Activated naive CD8-positive, alpha-beta T cell treated with anti-CD3 and anti-CD28 coated beads for 36 hours (primary cell): ENCODE measurements around the gene SST. TPM values are rescaled to one million over a fixed set of nuclear protein-coding genes. Genes with fewer than 3 reads are reported as not detected.
"Not testable (repeated sequence)": the region's sequence is repeated elsewhere in the genome, so short reads cannot be mapped to it uniquely, and the experiment has no call there.

Experiments
- DNase-seq: peaks from one replicate; pipeline ENCODE4 v3.0.0; 2021
- H3K27ac Mint-ChIP-seq: one replicate; pipeline ENCODE4 v1.8.0; 2022; ENCODE audit warnings: mild to moderate bottlenecking, moderate library complexity, mixed read lengths
- H3K27me3 Mint-ChIP-seq: one replicate; pipeline ENCODE4 v1.8.0; 2022; ENCODE audit warnings: mild to moderate bottlenecking, mixed read lengths
- H3K36me3 Mint-ChIP-seq: one replicate; pipeline ENCODE4 v1.8.0; 2021; ENCODE audit warnings: mild to moderate bottlenecking, mixed read lengths
- H3K4me1 Mint-ChIP-seq: one replicate; pipeline ENCODE4 v1.8.0; 2021; ENCODE audit warnings: mixed read lengths
- H3K4me3 Mint-ChIP-seq: one replicate; pipeline ENCODE4 v1.8.0; 2022; ENCODE audit warnings: mild to moderate bottlenecking, moderate library complexity, mixed read lengths
- H3K9me3 Mint-ChIP-seq: one replicate; pipeline ENCODE4 v1.8.0; 2022; ENCODE audit warnings: mixed read lengths
- total RNA-seq, 2 experiments: library from RNA; stranded (reverse); gene quantifications; one replicate each; pipeline ENCODE4 v1.2.3, GENCODE V29; 2021

The SST gene
- total RNA-seq, 2 experiments from 2014 or later = not detected

GRCh38 chr3:187665010-187665409, 5.2 kb downstream of the SST start:
- H3K36me3 Mint-ChIP-seq = no peaks in the 10 kb centered on the region
- H3K4me1 Mint-ChIP-seq = peaks cover 14% of the 10 kb centered on the region
- DNase-seq = no peak
- H3K27me3 Mint-ChIP-seq = peaks cover 61% of the 10 kb centered on the region
- no peak overlapping the region for H3K27ac Mint-ChIP-seq
- H3K9me3 Mint-ChIP-seq = no peaks in the 10 kb centered on the region
- H3K4me3 Mint-ChIP-seq = no peak overlapping the region

GRCh38 chr3:187662848-187663409, 7.3 kb downstream of the SST start:
- H3K36me3 Mint-ChIP-seq = no peaks in the 10 kb centered on the region
- no peaks in the 10 kb centered on the region for H3K9me3 Mint-ChIP-seq
- no peak for DNase-seq
- H3K27me3 Mint-ChIP-seq = peaks cover 49% of the 10 kb centered on the region
- no peak overlapping the region for H3K4me3 Mint-ChIP-seq
- H3K4me1 Mint-ChIP-seq = peaks cover 14% of the 10 kb centered on the region
- no peak overlapping the region for H3K27ac Mint-ChIP-seq

GRCh38 chr3:187661267-187661666, 8.9 kb downstream of the SST start:
- Mint-ChIP-seq H3K27me3 (peaks cover 48% of the 10 kb centered on the region), H3K27ac (no peak overlapping the region), H3K9me3 (no peaks in the 10 kb centered on the region), H3K36me3 (no peaks in the 10 kb centered on the region), H3K4me3 (no peak overlapping the region), H3K4me1 (peaks cover 14% of the 10 kb centered on the region)
- DNase-seq = no peak

- no peaks in the 10 kb centered on the region for H3K36me3 Mint-ChIP-seq
- H3K4me1 Mint-ChIP-seq = peaks cover 2% of the 10 kb centered on the region
- no peaks in the 10 kb centered on the region for H3K9me3 Mint-ChIP-seq
- no peak overlapping the region for H3K27ac Mint-ChIP-seq
- DNase-seq = no peak
- no peak overlapping the region for H3K4me3 Mint-ChIP-seq
- H3K27me3 Mint-ChIP-seq = peaks cover 62% of the 10 kb centered on the region
Measured at GRCh38 chr3:187651282-187651681, 18.9 kb downstream of the SST start.

GRCh38 chr3:187648177-187648576, 22.0 kb downstream of the SST start:
- no peak overlapping the region for H3K27ac Mint-ChIP-seq
- no peaks in the 10 kb centered on the region for H3K36me3 Mint-ChIP-seq
- H3K27me3 Mint-ChIP-seq = peaks cover 56% of the 10 kb centered on the region
- no peaks in the 10 kb centered on the region for H3K9me3 Mint-ChIP-seq
- no peak overlapping the region for H3K4me3 Mint-ChIP-seq
- peaks cover 2% of the 10 kb centered on the region for H3K4me1 Mint-ChIP-seq
- no peak for DNase-seq

- no peak for DNase-seq
- Mint-ChIP-seq H3K27ac (no peak overlapping the region), H3K36me3 (no peaks in the 10 kb centered on the region), H3K4me1 (peaks cover 2% of the 10 kb centered on the region), H3K27me3 (peaks cover 49% of the 10 kb centered on the region), H3K4me3 (no peak overlapping the region), H3K9me3 (no peaks in the 10 kb centered on the region)
Measured at GRCh38 chr3:187646906-187647660, 23.1 kb downstream of the SST start.

GRCh38 chr3:187645379-187645778, 24.8 kb downstream of the SST start:
- H3K27ac Mint-ChIP-seq, H3K36me3 Mint-ChIP-seq, H3K9me3 Mint-ChIP-seq, DNase-seq, H3K4me3 Mint-ChIP-seq, H3K4me1 Mint-ChIP-seq: not testable (repeated sequence)
- peaks cover 43% of the 10 kb centered on the region for H3K27me3 Mint-ChIP-seq

- no peaks in the 10 kb centered on the region for H3K4me1 Mint-ChIP-seq
- H3K9me3 Mint-ChIP-seq = no peaks in the 10 kb centered on the region
- H3K4me3 Mint-ChIP-seq = no peak overlapping the region
- peaks cover 34% of the 10 kb centered on the region for H3K27me3 Mint-ChIP-seq
- no peaks in the 10 kb centered on the region for H3K36me3 Mint-ChIP-seq
- no peak overlapping the region for H3K27ac Mint-ChIP-seq
- DNase-seq = no peak
Measured at GRCh38 chr3:187642861-187643260, 27.3 kb downstream of the SST start.

GRCh38 chr3:187641320-187642016, 28.7 kb downstream of the SST start:
- H3K27me3 Mint-ChIP-seq = peaks cover 31% of the 10 kb centered on the region
- no peaks in the 10 kb centered on the region for H3K9me3 Mint-ChIP-seq
- no peaks in the 10 kb centered on the region for H3K4me1 Mint-ChIP-seq
- no peak overlapping the region for H3K27ac Mint-ChIP-seq
- no peak overlapping the region for H3K4me3 Mint-ChIP-seq
- no peaks in the 10 kb centered on the region for H3K36me3 Mint-ChIP-seq
- no peak for DNase-seq

GRCh38 chr3:187640569-187641059, 29.6 kb downstream of the SST start:
- Mint-ChIP-seq H3K36me3 (no peaks in the 10 kb centered on the region), H3K9me3 (peaks cover 2% of the 10 kb centered on the region), H3K4me1 (no peaks in the 10 kb centered on the region), H3K27me3 (peaks cover 25% of the 10 kb centered on the region), H3K4me3 (no peak overlapping the region), H3K27ac (no peak overlapping the region)
- no peak for DNase-seq

GRCh38 chr3:187639927-187640568, 30.1 kb downstream of the SST start:
- peaks cover 21% of the 10 kb centered on the region for H3K27me3 Mint-ChIP-seq
- DNase-seq = no peak
- H3K4me3 Mint-ChIP-seq = no peak overlapping the region
- H3K9me3 Mint-ChIP-seq = peaks cover 5% of the 10 kb centered on the region
- no peak overlapping the region for H3K27ac Mint-ChIP-seq
- no peaks in the 10 kb centered on the region for H3K36me3 Mint-ChIP-seq
- H3K4me1 Mint-ChIP-seq = no peaks in the 10 kb centered on the region

- H3K36me3 Mint-ChIP-seq = no peaks in the 10 kb centered on the region
- no peak overlapping the region for H3K27ac Mint-ChIP-seq
- H3K9me3 Mint-ChIP-seq = peaks cover 7% of the 10 kb centered on the region
- peaks cover 25% of the 10 kb centered on the region for H3K27me3 Mint-ChIP-seq
- H3K4me3 Mint-ChIP-seq = no peak overlapping the region
- no peak for DNase-seq
- no peaks in the 10 kb centered on the region for H3K4me1 Mint-ChIP-seq
Measured at GRCh38 chr3:187636528-187636927, 33.7 kb downstream of the SST start.

- Mint-ChIP-seq H3K27ac (no peak overlapping the region), H3K36me3 (no peaks in the 10 kb centered on the region), H3K27me3 (peaks cover 16% of the 10 kb centered on the region), H3K4me3 (no peak overlapping the region), H3K9me3 (peaks cover 6% of the 10 kb centered on the region), H3K4me1 (no peaks in the 10 kb centered on the region)
- no peak for DNase-seq
Measured at GRCh38 chr3:187630404-187630803, 39.8 kb downstream of the SST start.

- Mint-ChIP-seq H3K4me3 (no peak overlapping the region), H3K36me3 (no peaks in the 10 kb centered on the region), H3K9me3 (no peaks in the 10 kb centered on the region), H3K27ac (no peak overlapping the region), H3K27me3 (peaks cover 12% of the 10 kb centered on the region), H3K4me1 (no peaks in the 10 kb centered on the region)
- DNase-seq = no peak
Measured at GRCh38 chr3:187629711-187630110, 40.5 kb downstream of the SST start.

GRCh38 chr3:187628169-187628568, 42.0 kb downstream of the SST start:
- Mint-ChIP-seq H3K27ac (no peak overlapping the region), H3K36me3 (no peaks in the 10 kb centered on the region), H3K4me3 (no peak overlapping the region), H3K9me3 (no peaks in the 10 kb centered on the region), H3K4me1 (no peaks in the 10 kb centered on the region), H3K27me3 (peaks cover 19% of the 10 kb centered on the region)
- DNase-seq = no peak
